Measurements from ENCODE around the gene MUC12. TPM values are rescaled to one million over a fixed set of nuclear protein-coding genes. Genes with fewer than 3 reads are reported as not detected.

MUC12 gene
- total RNA-seq, 2 donors from 2014 or later = 1.6 TPM; not detected in 1

DNA sequence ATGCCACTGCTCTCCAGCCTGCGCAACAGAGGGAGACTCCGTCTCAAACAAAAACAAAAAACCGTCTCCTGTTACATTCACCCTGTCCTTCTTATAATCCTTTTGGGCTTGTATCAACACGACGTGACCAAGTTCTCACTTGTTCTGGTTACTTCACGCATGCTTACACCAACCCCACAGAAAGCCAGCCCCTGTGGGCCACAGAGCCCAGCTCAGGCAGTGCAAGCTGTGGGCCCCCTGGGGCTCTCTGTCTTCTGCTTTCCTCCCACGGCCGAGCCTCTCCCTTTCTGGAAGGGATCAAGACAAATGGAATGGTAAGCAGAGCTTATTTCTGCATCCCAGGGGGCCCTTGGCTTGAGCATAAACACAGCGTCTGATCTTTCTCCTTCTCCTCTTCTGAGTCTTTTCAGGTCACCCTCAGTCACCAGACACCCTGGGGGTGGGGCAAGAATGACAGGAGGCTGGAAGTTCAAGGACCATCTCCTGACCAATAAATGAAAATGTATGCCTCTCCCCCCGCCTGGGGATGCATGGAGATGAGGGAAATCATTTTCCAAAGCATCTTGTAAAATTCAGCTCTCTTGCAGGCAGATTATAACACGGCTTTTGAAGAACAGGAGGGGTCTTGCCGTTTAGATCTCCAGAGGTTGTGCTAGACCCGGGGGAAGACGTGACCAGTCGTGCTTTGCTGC lies 96.9 kb downstream of the MUC12 start:
- Mint-ChIP-seq H3K27ac (no peak overlapping the region), H3K4me1 (ENCODE audit: low read depth) (no peaks in the 10 kb centered on the region), H3K36me3 (ENCODE audit: insufficient read depth in 2 of 2) (no peaks in the 10 kb centered on the region), H3K4me3 (no peak overlapping the region), H3K27me3 (ENCODE audit: low read depth) (peaks cover 42% of the 10 kb centered on the region), H3K9me3 (no peaks in the 10 kb centered on the region)
- ATAC-seq (replicated peaks in 1 of 2) (no peak), DNase-seq (no peak)

DNA sequence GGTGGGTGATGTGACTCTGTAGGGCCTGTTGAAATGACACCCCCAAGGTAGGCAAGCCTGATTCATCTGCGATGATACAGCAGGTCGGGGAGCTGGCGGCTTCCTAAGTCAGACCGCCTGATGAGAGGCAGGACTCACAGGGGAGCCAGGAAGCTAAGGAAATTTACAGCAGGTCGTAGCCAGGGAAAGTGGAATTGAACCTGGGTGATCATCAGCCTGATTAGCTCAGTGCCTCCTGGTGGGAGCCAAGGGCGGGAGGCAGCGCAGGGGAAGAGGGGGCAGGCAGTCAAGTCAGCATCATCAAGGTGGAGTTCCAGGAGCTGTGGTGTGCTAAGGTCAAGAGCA lies 97.4 kb downstream of the MUC12 start:
- Mint-ChIP-seq H3K36me3 (ENCODE audit: insufficient read depth in 2 of 2) (no peaks in the 10 kb centered on the region), H3K4me1 (ENCODE audit: low read depth) (no peaks in the 10 kb centered on the region), H3K27ac (no peak overlapping the region), H3K27me3 (ENCODE audit: low read depth) (peaks cover 40% of the 10 kb centered on the region), H3K4me3 (no peak overlapping the region), H3K9me3 (no peaks in the 10 kb centered on the region)
- DNase-seq (no peak), ATAC-seq (replicated peaks in 1 of 2) (no peak)

DNA sequence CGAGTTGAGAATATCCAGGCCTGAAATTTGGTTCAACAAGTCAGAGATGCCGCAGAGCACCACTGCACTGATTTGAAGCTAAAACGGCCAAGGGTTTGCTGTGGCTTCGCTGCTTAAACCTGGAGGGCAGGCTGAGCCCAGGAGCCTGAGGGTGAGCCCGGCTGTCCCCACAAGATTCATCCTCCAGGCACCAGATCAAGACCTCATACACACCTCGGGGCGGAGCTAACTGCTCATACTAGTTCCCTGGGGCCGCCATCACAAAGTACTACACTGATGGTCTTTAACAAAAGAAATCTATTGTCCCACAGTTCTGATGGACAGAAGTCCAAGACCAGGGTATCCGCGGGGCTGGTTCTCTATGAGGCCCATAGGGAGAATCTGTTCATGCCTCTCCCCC lies 99.0 kb downstream of the MUC12 start:
- H3K27ac Mint-ChIP-seq = no peak overlapping the region
- H3K4me1 Mint-ChIP-seq (ENCODE audit: low read depth) = no peaks in the 10 kb centered on the region
- no peaks in the 10 kb centered on the region for H3K9me3 Mint-ChIP-seq
- no peak overlapping the region for H3K4me3 Mint-ChIP-seq
- DNase-seq (no peak), ATAC-seq (replicated peaks in 1 of 2) (no peak)
- peaks cover 35% of the 10 kb centered on the region for H3K27me3 Mint-ChIP-seq (ENCODE audit: low read depth)
- H3K36me3 Mint-ChIP-seq (ENCODE audit: insufficient read depth in 2 of 2) = no peaks in the 10 kb centered on the region

Other genes starting within 250 kb of the MUC12 start
- under 1 TPM in 1 of 2 donors, not detected in 1; 0.19 TPM for gene EPO, start 249.1 kb upstream of the MUC12 start, total RNA-seq
- gene ZAN, start 236.0 kb upstream of the MUC12 start, total RNA-seq = not detected
- gene EPHB4, start 142.0 kb upstream of the MUC12 start, total RNA-seq = 1 to 10 TPM; 2.4 to 3.4 TPM
- 10 to 100 TPM; 17.6 to 20.1 TPM for gene SLC12A9, start 116.9 kb upstream of the MUC12 start, total RNA-seq
- 10 to 100 TPM; 28.3 to 31.5 TPM for gene TRIP6, start 102.2 kb upstream of the MUC12 start, total RNA-seq
- gene SRRT, start 94.5 kb upstream of the MUC12 start, total RNA-seq = 100 to 1,000 TPM; 140 to 145 TPM
- gene UFSP1, start 79.8 kb upstream of the MUC12 start, total RNA-seq = under 1 TPM; 0.34 to 0.83 TPM
- under 1 TPM; 0.16 to 0.41 TPM for gene ACHE, start 73.7 kb upstream of the MUC12 start, total RNA-seq
- not detected for gene MUC3A, start 20.0 kb upstream of the MUC12 start, total RNA-seq
- gene MUC17, start 50.5 kb downstream of the MUC12 start, total RNA-seq = not detected
- 10 to 100 TPM; 44.5 to 50.2 TPM for gene TRIM56, start 115.9 kb downstream of the MUC12 start, total RNA-seq
- under 1 TPM in 1 of 2 donors, not detected in 1; 0.14 TPM for gene SERPINE1, start 157.5 kb downstream of the MUC12 start, total RNA-seq
- 10 to 100 TPM; 23.4 to 28.4 TPM for gene AP1S1, start 184.9 kb downstream of the MUC12 start, total RNA-seq
- under 1 TPM in 1 of 2 donors, not detected in 1; 0.19 TPM for gene VGF, start 196.0 kb downstream of the MUC12 start, total RNA-seq
- gene NAT16, start 210.7 kb downstream of the MUC12 start, total RNA-seq = not detected
- gene MOGAT3, start 231.5 kb downstream of the MUC12 start, total RNA-seq = not detected
- 10 to 100 TPM; 28.8 to 34.4 TPM for gene PLOD3, start 248.0 kb downstream of the MUC12 start, total RNA-seq
- 10 to 100 TPM; 36.6 to 38.9 TPM for gene ZNHIT1, start 248.6 kb downstream of the MUC12 start, total RNA-seq

All from activated T-cell treated with anti-CD3 and anti-CD28 coated beads, Interleukin-2, amount 50 U/mL, for 72 hours (primary cell).